Activated CD8-positive, alpha-beta memory T cell treated with anti-CD3 and anti-CD28 coated beads for 4 hours (primary cell): ENCODE results near the gene LRFN4.

ENCODE experiments used
- DNase-seq, 2 donors: peaks; one replicate each; pipeline ENCODE4 v3.0.0-alpha.2; 2020; ENCODE audit warnings: low read depth in 2 of 2

Gene LRFN4

DNA sequence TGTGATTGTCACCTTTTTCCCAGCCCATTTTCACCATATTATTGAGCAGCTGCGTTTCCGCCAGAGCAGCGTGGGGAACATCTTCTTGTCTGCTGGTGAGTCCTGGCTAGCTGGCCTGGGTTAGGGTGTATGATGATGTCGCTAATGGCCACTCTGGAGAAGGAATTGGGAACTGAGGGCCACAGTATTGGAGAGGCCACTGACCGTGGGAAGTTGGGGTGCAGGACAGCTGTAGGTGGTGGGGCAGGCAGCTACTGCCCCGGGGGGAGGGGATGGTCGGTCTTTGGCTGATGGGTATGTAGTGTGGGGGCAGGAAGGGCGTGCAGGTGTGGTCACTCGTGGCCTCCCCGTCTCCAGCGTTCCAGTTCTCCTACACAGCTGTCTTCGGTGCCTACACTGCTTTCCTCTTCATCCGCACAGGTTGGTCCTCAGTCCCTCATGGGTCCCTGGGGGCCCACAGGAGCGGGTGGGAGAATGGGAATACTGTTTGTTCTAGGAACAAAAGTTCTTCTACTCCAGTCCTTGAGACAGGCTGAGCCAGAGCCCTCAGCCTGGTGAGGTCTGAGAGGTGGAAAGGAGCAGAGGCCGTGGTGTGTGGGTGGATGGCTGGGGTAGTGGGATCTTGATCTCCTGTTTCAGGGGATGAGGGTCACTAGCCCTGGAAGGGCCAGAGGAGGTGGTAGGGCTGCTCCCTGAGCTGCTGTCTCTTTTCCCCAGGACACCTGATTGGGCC is 11.6 kb upstream of the LRFN4 start:
- no peak for DNase-seq

DNA sequence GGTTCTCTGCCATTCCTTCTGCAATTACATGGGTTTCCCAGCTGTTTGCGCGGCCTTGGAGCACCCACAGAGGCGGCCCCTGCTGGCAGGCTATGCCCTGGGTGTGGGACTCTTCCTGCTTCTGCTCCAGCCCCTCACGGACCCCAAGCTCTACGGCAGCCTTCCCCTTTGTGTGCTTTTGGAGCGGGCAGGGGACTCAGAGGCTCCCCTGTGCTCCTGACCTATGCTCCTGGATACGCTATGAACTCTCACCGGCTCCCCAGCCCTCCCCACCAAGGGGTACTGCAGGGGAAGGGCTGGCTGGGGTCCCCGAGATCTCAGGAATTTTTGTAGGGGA is 11.0 kb upstream of the LRFN4 start:
- no peak for DNase-seq

DNA sequence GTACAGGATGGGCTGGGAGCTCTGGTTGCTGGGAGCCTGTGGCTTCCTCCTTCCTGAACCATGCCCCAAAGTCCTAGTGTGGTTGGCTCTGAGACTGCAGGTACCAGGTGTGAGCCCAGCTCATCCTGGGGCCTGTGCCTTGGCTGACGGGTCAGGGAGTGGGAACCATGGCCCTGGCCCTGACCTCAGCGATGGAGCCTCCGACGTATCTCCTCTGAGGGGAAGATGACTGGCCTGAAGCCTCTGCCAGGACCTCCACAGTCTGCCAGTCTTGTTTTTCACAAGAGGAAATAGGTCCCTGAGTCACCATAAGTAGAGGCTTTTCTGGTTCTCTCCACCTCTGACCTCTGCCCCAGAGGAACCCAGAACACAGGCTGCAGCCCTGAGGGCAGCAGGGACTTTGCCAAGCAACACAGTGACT is 10.2 kb upstream of the LRFN4 start:
- no peak for DNase-seq

DNA sequence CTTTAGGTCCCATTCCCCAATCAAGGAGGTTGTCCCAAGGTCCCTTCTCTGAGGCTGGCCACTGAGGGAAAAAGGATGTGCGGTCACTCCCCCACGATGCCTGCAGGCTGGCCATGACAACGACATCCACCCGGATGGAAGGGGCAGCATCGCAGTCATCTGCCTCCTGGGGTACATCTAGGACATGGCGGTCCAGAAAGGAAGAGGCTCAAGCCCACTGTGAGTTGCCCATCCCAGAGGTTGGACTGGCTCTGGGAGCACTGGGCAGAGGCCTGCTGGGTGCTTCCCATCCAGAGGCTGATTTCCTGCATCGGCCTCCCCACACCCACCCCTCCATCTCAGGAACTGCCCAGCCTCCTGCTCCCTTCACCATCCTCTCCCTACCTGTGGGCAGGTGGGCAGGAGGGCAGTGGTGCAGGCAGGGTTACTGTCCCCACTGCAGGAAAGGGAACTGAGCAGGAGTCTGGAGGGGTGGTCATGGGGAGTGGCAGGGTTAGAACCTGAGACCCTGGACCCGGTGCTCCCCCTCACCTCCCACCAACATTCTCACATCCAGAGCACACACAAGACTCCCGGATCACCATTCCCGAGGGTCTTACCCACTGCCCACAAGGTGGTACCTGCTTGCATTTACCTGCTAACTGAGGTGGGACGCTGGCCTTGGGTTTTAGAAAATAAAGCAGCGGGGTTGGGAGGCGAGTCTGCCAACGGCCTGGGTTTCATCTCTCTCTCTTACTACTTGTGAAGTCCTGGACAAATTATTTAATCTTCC is 9.2 kb upstream of the LRFN4 start:
- no peak for DNase-seq

DNA sequence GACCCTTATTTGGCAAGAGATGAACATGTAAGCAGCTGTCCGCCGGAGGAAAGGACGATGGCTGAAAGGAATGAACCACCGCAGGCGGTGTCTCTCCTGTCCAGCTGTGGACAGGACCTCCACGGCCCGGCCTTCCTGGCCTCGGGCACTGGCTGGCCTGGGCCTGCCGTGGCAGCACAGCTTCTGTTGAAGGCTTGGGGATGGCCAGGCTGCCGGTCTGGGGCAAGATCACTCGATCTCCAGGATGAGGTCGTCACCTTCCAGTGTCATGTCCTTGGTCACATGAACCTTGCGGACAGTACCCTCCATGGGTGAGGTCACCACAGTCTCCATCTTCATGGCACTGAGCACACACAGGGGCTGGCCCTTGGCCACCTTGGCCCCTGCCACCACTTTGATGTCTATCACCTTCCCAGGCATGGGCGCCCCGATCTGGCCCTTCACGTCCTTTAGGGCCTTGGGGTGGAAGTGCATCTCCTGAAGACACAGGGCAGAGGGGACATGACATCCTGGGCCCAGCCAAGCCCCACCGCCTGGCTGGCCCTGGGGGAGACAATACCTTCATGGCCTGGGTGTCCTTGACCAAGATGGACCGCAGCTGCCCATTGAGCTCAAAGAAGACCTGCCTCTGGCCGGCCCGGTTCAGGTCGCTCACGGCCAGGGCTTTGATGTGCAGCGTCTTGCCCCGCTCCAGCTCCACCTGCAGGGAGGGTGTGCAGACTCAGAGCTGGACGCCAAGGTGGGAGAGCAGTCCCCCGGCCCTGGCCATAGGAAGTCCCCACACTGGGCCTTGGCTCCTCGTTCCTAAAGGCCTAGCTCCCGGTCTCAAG is 8.0 kb upstream of the LRFN4 start:
- no peak for DNase-seq

DNA sequence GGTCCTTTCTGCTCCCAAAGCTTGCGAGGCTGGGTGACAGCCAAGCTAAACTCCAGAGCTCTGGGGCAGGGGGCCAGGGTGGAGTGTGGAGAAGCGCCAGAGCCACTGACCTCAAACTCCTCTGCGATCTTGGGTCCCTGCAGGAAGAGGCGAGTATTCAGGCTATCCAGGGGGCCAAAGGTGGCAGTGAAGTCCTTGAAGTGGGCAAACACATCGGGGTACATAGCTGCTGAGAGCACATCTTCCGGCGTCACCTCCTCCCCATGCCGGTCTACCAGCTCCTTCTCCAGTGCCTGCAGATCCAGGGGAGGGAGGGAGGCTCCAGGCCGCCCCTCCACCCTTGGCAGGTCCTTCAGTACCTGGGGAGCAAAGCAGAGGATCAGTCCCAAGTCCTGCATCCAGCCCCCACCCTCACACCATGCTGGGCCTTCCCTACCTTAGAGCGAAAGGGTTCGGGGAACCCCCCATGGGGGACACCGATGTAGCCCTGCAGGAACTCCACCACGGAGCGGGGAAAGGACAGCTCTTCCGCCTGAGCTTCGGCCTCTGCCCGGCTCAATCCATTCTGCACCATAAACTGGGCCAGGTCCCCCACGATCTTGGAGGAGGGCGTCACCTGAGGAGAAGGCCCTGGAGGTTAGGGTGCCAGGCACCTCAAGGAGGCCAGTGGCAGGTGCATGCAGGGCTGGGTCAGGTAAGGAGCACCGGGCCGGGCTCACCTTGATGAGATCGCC is 7.2 kb upstream of the LRFN4 start:
- DNase-seq = no peak

DNA sequence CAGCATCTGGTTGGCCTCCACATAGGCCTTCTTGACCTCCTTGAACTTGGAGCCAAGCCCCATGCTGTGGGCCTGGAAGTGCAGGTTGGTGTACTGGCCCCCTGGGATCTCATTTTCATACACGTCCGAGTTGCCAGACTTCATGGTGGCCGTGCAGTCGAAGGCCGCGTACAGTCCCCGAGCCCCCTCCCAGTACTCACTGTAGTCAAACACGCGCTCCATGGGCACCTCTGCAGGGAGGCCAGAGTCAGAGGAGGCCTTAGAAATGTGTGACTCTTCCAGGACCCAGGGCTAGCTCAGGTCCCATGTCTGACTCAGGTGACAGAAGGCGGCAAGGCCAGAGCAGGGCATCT is 6.7 kb upstream of the LRFN4 start:
- no peak for DNase-seq

DNA sequence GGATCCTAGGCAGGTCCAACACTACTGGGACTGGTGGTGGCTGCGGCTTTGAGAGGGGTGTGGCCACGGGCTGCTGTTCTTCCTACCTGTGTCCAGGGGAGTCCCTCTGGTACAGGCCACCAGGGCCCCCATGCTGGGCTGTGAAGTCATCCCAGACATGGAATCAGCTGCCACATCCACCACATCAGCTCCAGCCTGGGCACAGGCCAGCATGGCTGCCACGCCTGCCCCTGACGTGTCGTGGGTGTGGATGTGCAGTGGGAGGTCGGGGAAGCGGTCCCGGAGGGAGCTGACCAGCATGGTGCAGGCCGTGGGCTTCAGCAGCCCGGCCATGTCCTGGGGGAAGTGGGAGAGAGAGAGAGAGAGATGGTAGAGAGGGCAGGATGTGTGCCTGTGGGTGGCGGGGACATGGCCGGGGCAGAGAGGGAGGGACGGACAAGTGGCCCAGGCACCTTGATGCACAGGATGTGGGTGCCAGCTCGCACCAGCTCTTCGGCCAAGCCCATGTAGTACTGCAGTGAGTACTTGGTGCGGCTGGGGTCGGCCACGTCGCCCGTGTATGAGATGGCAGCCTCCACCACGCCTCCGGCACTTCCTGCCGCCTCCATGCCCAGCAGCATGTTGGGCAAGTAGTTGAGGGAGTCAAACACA is 6.2 kb upstream of the LRFN4 start:
- DNase-seq = no peak

DNA sequence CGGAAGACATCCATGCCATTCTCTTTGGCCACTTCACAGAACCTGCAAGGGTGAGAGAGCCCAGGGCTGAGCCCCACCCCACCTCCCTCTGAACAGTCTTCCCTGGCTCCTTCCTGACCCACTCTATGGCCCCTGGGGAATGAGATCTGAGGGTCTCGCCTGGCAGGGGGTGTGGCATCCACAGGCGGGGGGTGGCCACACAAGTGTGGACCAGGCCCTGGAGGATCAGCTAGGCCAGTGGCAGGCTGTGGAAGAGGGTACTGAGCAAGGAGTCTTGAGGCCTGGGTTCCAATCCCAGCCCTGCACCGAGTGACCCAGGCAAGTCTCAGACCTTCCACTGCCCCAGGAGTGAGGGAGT is 5.6 kb upstream of the LRFN4 start:
- DNase-seq = no peak

DNA sequence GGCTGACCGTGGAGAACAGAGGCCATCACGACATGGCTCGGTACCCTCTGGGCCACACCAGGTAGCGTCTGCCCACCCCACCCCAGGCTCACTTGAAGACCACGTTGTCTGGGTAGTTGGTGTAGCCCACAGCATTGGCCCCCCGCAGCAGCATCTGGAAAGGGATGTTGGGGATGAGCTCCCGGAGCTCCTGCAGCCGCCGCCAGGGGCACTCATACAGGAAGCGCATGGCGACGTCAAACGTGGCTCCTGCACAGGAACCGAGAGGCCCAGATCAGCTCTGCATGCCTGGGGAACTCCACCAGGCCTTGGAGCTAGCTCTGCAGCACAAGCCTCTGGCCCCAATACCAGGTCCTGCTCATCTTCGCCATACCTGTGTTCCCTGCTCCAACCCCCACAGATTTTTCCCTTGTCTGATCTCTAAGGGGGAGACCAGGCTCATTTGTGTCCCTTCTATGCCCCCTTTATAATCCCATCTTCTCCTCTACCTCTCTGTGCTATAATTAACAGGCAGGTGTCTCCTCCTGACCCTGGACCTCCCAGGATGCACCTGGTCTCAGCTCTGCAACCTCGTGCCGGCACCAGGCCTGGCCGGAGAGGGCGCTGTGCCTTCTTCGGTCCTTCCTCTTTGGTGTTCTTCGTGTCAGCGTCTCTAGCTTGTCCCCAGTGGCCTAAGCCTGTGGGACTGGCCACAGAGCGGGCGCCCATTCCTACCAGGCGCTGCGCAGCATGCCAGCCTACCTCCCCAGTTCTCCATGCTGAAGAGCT is 5.0 kb upstream of the LRFN4 start:
- DNase-seq = no peak

DNA sequence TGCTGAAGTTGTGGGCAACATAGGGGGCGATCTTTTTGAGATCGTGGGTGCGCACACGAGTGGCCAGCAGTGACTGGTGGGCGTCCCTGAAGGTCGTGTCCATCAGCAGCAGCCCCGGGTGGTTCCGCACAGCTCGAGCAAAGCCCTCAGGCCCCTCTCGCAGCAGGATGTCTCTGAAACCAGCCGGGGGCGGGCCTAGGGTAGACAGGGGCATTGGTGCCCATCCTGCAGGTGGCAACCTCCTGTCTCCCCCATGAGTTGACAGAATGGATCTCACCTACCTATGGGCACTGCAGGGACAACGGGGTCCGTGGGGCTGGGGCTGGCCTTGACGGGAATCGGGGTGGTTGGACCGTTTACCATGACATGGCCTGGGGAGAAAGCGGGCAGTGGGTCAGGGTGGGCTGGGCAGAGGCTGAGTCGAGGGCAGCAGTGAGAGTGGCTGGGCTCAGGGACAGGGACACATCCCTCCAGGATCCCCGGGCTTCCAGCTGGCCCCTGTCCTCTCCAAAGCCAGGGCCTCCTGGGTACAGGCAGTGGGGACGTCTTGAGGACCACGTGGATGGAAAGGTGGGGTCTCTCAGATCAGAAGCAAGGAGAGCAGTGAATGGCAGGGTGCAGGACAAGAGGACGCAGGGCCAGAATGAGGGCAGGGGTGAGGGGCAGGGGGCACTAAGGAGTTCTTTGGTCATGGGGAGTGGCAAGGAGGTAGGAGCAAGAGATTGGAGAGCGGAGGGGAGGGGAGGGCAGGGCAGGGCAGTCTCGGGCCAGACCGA is 4.2 kb upstream of the LRFN4 start:
- no peak for DNase-seq

DNA sequence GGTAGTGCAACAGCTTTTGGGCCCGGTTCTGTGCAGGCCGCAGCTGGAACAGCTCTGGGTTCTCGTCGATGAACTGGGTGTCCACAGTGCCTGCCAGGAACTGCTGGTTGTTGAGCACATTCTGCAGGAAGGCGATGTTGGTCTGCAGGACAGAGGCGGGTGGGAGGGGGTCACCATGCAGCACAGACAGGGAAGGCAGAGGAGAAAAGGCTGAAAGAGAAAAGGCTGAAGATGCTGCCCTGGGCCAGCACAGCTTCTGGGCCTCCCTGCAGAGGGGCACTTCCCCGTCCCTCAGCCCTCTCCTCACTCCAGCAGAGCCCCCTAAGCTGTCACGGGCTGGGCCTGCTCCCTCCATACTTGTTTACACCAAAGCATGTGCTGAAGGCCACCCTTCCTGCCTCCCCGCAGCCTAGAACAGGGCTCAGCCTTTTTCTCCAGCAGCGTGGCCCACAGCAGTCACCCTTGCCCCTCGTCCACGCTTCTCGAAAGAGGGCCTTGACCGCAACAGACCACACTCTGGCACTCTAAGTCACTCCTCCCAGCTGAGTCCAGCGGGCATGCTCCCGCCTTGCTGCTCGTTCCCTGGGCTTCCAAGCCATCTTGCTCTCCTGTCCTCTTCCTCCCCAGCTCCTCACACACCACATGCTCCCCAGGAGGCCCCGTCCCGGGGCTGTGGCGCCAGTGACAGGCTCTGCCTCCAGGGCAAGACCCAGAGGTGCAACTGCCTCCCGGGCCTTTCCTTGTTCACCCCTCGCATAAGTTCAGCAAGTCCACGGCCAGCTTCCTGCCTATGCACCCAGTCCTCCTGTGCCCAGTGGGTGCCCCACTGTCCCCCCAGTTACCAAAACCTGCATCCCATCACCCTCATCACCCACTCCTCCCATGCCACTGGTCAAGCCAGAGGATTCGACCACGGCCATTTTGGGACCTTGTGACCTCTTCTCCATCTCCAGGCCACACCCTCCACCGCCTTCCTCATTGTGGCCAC is 3.3 kb upstream of the LRFN4 start:
- DNase-seq = no peak

DNA sequence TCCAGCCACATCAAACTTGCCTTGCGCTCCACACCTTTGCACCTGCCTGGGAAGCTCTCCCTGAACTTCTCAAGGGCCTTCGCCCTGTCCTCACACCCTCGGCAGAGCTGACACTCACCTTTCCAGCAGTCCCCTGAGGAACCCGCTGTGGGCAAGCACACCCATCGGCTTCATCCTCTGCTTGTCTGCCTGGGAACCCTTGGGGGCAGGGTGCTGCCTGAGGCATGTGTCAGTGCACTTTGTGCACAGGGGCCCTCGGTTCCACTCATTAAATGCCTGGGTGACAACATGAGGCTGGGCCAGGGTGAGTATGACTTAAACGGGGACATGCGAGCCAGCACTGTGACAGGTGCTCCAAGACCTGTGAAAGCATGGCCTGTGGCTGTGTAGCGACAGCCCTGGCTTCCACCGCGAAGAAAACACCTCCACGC is 2.6 kb upstream of the LRFN4 start:
- no peak for DNase-seq

DNA sequence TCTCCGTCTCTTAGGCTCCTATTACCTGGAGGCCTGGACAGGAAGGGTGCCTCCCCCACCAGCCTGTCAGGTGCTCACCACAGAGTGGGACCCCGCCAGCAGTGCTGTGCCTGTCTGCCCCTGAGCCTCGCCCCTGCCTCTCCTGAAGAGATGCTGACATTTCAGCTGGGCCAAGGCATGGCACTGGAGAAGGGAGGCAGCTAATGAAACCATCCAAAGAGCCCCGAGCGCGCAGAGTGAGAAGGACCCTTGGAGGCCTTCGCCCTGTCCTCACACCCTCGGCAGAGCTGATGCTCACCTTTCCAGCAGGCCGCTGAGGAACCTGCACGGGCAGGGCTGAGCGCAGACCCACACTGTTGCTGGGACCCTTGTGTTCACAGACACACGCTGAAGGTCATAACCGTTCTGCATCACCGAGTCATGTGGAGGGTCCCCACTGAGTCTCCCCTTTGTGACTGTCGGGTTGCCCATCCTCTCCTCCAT is 2.1 kb upstream of the LRFN4 start:
- DNase-seq = no peak

DNA sequence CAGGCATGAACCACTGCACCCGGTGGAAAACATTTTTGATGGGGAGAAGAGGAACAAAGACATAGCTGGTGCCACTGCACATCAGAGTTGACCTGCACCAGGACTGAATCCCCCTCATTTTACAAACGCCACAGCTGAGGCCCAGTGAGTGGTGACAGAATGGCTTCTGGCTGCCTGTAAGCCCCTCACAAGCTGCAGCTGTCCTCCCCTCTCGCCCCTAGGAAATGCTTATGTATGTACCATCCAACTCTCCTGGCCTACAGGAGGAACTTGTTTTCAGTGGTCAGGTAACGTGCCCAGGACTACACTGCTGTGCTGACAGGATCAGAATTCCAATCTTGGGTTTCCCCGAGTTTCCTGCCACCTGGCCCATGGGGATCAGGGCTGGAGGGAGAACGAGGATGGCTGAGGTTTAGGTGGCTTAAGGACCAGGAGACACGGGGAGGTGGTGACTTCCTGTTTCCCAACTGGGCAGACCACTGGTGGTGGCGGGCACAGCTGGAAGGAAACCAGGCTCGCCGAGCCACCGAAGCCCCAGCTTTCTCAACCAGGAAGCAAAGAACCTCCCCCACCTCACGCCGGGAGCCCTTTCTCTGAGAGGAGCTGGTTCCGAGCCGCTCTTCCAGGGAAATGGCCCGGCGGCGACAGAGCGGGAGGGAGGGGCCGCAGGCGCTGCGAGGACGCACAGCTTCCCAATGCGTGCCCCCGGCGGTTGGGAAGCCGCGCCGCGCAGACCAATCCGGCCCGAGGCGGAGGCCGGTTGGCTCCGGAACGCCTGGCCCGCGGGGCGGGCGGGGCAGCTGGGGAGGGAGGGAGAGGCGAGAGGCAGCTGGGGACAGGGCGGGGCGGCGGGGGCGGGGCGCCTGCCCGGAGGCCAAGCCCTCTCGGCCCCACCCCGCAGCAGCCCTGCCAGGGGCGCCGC is 1.0 kb upstream of the LRFN4 start:
- peak in 1 of 2 donors; percentile 54 for DNase-seq

DNA sequence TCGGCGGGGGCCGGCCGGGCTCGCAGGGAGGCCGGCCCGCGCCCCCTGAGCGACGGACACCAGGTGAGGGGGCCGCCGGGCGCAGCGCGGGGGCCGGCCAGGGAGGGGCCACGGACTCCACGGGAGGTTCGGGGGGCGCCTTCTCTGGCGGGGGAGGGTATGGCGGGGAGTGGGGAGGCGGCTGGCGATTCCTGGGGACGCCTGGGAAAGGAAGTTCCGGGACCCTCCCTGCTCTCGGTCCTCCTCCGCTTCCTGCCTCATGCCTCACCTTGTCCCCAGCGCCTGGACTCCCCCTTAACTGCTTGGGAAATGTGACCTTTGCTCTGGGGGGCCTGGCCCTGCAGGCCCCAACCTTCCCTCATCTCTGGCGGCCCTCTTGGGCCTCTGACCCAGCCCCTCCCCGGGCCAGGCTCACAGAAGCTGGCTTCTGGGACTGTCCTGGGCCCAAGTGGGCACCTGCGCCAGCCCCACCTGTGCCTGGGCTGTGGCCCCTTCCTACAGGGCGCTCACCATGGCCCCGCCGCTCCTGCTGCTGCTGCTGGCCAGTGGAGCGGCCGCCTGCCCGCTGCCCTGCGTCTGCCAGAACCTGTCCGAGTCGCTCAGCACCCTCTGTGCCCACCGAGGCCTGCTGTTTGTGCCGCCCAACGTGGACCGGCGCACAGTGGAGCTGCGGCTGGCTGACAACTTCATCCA is 516 bp downstream of the LRFN4 start:
- DNase-seq = no peak

DNA sequence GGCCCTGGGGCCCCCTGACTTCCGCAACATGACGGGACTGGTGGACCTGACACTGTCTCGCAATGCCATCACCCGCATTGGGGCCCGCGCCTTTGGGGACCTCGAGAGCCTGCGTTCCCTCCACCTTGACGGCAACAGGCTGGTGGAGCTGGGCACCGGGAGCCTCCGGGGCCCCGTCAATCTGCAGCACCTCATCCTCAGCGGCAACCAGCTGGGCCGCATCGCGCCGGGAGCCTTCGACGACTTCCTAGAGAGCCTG is 992 bp downstream of the LRFN4 start:
- no peak for DNase-seq
